Activated B cell treated with CpG ODN at 0.5 μM for 24 hours (primary cell): Measurements from ENCODE around the gene RB1. TPM values are rescaled to one million over a fixed set of nuclear protein-coding genes. Genes with fewer than 3 reads are reported as not detected.
"Not testable (repeated sequence)": the region's sequence is repeated elsewhere in the genome, so short reads cannot be mapped to it uniquely, and the experiment has no call there.

ENCODE experiments used
- ATAC-seq: fragments of 200-7000 bp; cut with Tn5 transposase; one replicate; pipeline ENCODE4 v1.10.0; 2021; ENCODE audit warnings: low read depth, mild to moderate bottlenecking, moderate library complexity
- CTCF ChIA-PET: fragments of 350-600 bp; sonication (Branson Sonifier 250); formaldehyde crosslinking; loops from one replicate; lab custom pipeline; 2021; ENCODE audit warnings: antibody characterized with exemption; lab: Charles Lee
- POLR2A ChIA-PET: fragments of 350-600 bp; sonication (Branson Sonifier 250); formaldehyde crosslinking; loops from one replicate; lab custom pipeline; 2021; ENCODE audit warnings: antibody characterized with exemption; lab: Charles Lee
- DNase-seq: peaks from one replicate; pipeline ENCODE4 v3.0.0; 2022
- H3K27ac Mint-ChIP-seq: one replicate; pipeline ENCODE4 v1.8.0; 2020; ENCODE audit warnings: mixed read lengths
- H3K27me3 Mint-ChIP-seq: one replicate; pipeline ENCODE4 v1.8.0; 2021; ENCODE audit warnings: mixed read lengths
- H3K36me3 Mint-ChIP-seq: one replicate; pipeline ENCODE4 v1.8.0; 2021; ENCODE audit warnings: low read depth, mixed read lengths
- H3K4me1 Mint-ChIP-seq: one replicate; pipeline ENCODE4 v1.8.0; 2021; ENCODE audit warnings: mixed read lengths
- H3K4me3 Mint-ChIP-seq: one replicate; pipeline ENCODE4 v1.8.0; 2020; ENCODE audit warnings: mild to moderate bottlenecking, mixed read lengths
- H3K9me3 Mint-ChIP-seq: one replicate; pipeline ENCODE4 v1.8.0; 2020; ENCODE audit warnings: mixed read lengths
- intact Hi-C: fragments of 100-400 bp; cut with micrococcal nuclease; formaldehyde crosslinking; loops from one replicate; pipeline ENCODE4 v1.15.1; 2024
- total RNA-seq: library from RNA; stranded (reverse); gene quantifications from 2 replicates; pipeline ENCODE4 v1.2.3, GENCODE V29; 2022
- TF ChIP-seq, protein P1 (sequence below): fragments of 200-600 bp; IDR thresholded peaks from one replicate; pipeline ENCODE4 v1.8.0; 2022; ENCODE audit warnings: antibody characterized with exemption, mild to moderate bottlenecking

The RB1 gene
- total RNA-seq, 1 donor from 2014 or later = 70.5 TPM

DNA sequence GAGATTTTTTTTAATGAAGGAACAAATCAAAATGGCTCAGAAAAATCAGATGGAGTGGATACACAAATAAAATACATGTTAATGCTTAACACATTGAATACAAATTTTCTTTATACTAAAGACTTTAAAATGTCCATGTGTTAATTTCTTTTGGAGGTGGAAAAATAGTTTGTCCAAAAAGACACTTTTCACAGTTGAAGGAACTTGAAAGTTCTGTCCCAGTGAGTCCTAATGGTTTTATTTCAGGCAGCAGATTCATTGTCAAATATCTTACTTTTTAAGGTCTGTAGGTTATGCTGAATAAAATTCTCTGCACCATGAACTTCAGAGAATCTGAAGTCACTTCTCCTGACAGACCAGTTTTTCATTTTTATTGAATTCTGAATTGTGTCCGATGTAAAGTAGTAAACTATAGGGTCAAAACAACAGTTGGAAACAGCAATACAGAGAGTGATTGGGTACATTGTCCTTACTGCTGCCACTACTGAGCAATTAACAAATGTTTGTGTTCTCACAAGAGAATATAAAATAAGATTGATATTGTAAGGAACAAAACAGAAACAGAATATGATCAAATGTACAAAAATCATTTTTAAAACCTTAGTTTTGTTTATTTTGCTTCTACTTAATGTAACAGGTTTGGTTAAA is 107.7 kb downstream of the RB1 start:
- Mint-ChIP-seq H3K4me1 (peaks cover 16% of the 10 kb centered on the region), H3K9me3 (no peaks in the 10 kb centered on the region), H3K27me3 (no peaks in the 10 kb centered on the region), H3K27ac (no peak overlapping the region), H3K4me3 (no peak overlapping the region), H3K36me3 (peaks cover 55% of the 10 kb centered on the region)
- ChIA-PET POLR2A (no interaction called here), CTCF (no interaction called here)
- intact Hi-C loops = no loop called here
- TF ChIP-seq, protein P1, sequence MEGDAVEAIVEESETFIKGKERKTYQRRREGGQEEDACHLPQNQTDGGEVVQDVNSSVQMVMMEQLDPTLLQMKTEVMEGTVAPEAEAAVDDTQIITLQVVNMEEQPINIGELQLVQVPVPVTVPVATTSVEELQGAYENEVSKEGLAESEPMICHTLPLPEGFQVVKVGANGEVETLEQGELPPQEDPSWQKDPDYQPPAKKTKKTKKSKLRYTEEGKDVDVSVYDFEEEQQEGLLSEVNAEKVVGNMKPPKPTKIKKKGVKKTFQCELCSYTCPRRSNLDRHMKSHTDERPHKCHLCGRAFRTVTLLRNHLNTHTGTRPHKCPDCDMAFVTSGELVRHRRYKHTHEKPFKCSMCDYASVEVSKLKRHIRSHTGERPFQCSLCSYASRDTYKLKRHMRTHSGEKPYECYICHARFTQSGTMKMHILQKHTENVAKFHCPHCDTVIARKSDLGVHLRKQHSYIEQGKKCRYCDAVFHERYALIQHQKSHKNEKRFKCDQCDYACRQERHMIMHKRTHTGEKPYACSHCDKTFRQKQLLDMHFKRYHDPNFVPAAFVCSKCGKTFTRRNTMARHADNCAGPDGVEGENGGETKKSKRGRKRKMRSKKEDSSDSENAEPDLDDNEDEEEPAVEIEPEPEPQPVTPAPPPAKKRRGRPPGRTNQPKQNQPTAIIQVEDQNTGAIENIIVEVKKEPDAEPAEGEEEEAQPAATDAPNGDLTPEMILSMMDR = no peak
- no peak for DNase-seq
- no peak for ATAC-seq

DNA sequence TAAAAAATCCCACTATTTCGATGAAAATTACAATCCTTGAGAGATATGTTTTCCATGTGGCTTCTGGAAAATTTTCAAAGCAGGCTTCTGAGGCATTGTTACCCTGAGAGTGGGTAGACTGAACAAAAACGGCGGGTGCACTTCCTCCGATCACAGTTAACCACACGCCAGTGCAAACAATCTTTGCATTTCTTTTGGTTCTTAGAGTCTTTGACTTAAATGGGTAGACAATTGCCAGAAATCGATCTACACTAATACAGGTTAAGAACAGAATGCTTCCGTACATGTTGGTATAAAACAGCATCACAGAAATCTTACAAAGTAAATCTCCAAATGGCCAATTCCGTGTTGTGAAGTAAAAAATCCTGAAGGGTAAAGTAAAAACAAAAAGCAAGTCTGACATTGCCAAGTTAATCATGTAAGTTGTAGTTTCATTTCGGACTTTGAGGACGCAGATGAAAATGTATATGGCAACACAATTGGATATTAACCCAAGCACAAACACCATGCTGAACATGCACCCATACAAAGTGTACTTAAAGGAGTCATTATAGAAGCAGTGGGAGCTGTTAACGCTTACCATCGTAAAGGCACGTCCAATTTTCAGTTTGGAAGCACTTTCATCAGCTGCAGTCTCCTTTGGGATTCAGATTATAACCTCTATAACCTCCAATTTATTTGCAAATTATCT is 108.4 kb downstream of the RB1 start:
- intact Hi-C loops = no loop called here
- peaks cover 16% of the 10 kb centered on the region for H3K4me1 Mint-ChIP-seq

GRCh38 chr13:48412881-48413351 is 109.4 kb downstream of the RB1 start, which contains the start of gene LPAR6:
Gene LPAR6 (minus strand): TSS chr13:48413113. CDS start chr13:48412423, 690 bp downstream.
- Mint-ChIP-seq H3K27ac (no peak within 1 kb of the TSS), H3K36me3 (peaks cover 58% of the 10 kb centered on the region), H3K4me1 (peaks cover 16% of the 10 kb centered on the region), H3K4me3 (peak within 1 kb of the TSS; percentile 39), H3K27me3 (no peaks in the 10 kb centered on the region), H3K9me3 (no peaks in the 10 kb centered on the region)
- intact Hi-C loops = no loop called here
- ATAC-seq = no peak
- TF ChIP-seq, protein P1 = no peak
- no peak for DNase-seq
- ChIA-PET CTCF (no interaction called here), POLR2A (no interaction called here)

More for the DNA sequence above, 108.4 kb downstream of the RB1 start:
- CTCF ChIA-PET = no interaction called here
- Mint-ChIP-seq H3K4me3 (peak overlapping the region; percentile 39), H3K27me3 (no peaks in the 10 kb centered on the region), H3K27ac (no peak overlapping the region), H3K9me3 (no peaks in the 10 kb centered on the region), H3K36me3 (peaks cover 55% of the 10 kb centered on the region)
- POLR2A ChIA-PET = no interaction called here
- no peak for ATAC-seq
- TF ChIP-seq, protein P1 = no peak
- DNase-seq = no peak

- TF ChIP-seq, protein P1 = no peak
- Mint-ChIP-seq H3K36me3 (peaks cover 61% of the 10 kb centered on the region), H3K4me1 (peaks cover 16% of the 10 kb centered on the region), H3K27me3 (no peaks in the 10 kb centered on the region), H3K27ac (no peak overlapping the region), H3K4me3 (no peak overlapping the region), H3K9me3 (no peaks in the 10 kb centered on the region)
- ChIA-PET CTCF (no interaction called here), POLR2A (interaction anchor here (0.7 kb wide), 2 partner anchors 21 to 122 kb away, joined by 3 to 6 read pairs; no protein-coding TSS in a partner anchor)
- intact Hi-C loops = no loop called here
- ATAC-seq = no peak
- no peak for DNase-seq
Observed at GRCh38 chr13:48414501-48414900, 111.0 kb downstream of the RB1 start.

DNA sequence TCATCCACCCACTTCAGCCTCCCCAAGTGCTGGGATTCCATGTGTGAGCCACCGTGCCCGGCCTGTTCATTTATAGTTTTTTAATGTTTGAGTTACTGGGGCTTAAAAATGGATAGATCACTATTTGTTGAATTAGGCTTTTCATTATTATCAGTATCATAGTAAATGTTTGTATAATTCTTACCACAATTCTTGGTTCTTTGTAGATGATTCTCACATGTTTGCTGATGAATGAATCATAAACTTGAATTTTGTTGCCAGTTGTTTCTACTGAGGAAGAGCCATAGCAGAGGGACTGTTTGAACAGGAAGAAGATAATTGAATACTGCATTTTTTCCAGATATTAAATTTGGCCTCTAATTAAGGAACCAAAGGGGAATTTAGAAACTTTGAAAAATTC is 112.0 kb downstream of the RB1 start:
- Mint-ChIP-seq H3K27me3 (no peaks in the 10 kb centered on the region), H3K36me3 (peaks cover 57% of the 10 kb centered on the region), H3K27ac (no peak overlapping the region), H3K4me3 (no peak overlapping the region), H3K9me3 (peaks cover under 1% of the 10 kb centered on the region), H3K4me1 (peaks cover 16% of the 10 kb centered on the region)
- ChIA-PET POLR2A (no interaction called here), CTCF (no interaction called here)
- intact Hi-C loops = no loop called here
- TF ChIP-seq, protein P1 = no peak
- ATAC-seq = no peak
- DNase-seq = no peak

DNA sequence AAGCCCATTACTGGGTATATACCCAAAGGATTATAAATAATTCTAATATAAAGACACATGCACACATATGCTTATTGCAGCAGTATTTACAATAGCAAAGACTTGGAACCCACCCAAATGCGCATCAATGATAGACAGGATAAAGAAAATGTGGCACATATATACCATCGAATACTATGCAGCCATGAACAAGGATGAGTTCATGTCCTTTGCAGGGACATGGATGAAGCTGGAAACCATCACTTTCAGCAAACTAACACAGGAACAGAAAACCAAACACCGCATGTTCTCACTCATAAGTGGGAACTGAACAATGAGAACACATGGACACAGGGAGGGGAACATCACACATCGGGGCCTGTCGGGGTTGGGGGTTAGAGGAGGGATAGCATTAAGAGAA is 118.5 kb downstream of the RB1 start:
- CTCF ChIA-PET, H3K9me3 Mint-ChIP-seq, DNase-seq, ATAC-seq, H3K27me3 Mint-ChIP-seq, H3K4me3 Mint-ChIP-seq, H3K4me1 Mint-ChIP-seq, intact Hi-C loops, H3K27ac Mint-ChIP-seq, POLR2A ChIA-PET: not testable (repeated sequence)
- peaks cover 38% of the 10 kb centered on the region for H3K36me3 Mint-ChIP-seq
